Duodenal mucosa (tissue), 2 donors: ENCODE measurements around the gene SERF2.
"Not testable (repeated sequence)": the region's sequence is repeated elsewhere in the genome, so short reads cannot be mapped to it uniquely, and the experiment has no call there.

ENCODE experiments used
- H3K27ac ChIP-seq: one replicate; pipeline ENCODE4 v1.7.0; 2013; ENCODE audit warnings: low read depth, low read length
- H3K27me3 ChIP-seq, 2 donors: one replicate each; pipeline ENCODE4 v1.7.0; 2013; ENCODE audit warnings: low read length in 2 of 2, control low read depth in 1 of 2; ENCODE audit not compliant: insufficient read depth in 2 of 2, control insufficient read depth in 1 of 2
- H3K36me3 ChIP-seq, 2 donors: one replicate each; pipeline ENCODE4 v1.7.0; 2013; ENCODE audit warnings: low read length in 2 of 2, control low read depth in 1 of 2; ENCODE audit not compliant: insufficient read depth in 2 of 2, control insufficient read depth in 1 of 2
- H3K4me1 ChIP-seq, 2 donors: one replicate each; pipeline ENCODE4 v1.7.0; 2013; ENCODE audit warnings: low read length in 2 of 2, control low read depth in 1 of 2; ENCODE audit not compliant: insufficient read depth in 2 of 2, control insufficient read depth in 1 of 2
- H3K4me3 ChIP-seq, 2 donors: one replicate each; pipeline ENCODE4 v1.7.0; 2013; ENCODE audit warnings: low read length in 2 of 2, low read depth in 1 of 2
- H3K9ac ChIP-seq, 2 donors: one replicate each; pipeline ENCODE4 v1.7.0; 2013; ENCODE audit warnings: low read length in 2 of 2, low read depth in 1 of 2
- H3K9me3 ChIP-seq, 2 donors: one replicate each; pipeline ENCODE4 v1.7.0; 2013; ENCODE audit warnings: low read length in 2 of 2, control low read depth in 1 of 2; ENCODE audit not compliant: control insufficient read depth in 1 of 2

SERF2 gene

DNA sequence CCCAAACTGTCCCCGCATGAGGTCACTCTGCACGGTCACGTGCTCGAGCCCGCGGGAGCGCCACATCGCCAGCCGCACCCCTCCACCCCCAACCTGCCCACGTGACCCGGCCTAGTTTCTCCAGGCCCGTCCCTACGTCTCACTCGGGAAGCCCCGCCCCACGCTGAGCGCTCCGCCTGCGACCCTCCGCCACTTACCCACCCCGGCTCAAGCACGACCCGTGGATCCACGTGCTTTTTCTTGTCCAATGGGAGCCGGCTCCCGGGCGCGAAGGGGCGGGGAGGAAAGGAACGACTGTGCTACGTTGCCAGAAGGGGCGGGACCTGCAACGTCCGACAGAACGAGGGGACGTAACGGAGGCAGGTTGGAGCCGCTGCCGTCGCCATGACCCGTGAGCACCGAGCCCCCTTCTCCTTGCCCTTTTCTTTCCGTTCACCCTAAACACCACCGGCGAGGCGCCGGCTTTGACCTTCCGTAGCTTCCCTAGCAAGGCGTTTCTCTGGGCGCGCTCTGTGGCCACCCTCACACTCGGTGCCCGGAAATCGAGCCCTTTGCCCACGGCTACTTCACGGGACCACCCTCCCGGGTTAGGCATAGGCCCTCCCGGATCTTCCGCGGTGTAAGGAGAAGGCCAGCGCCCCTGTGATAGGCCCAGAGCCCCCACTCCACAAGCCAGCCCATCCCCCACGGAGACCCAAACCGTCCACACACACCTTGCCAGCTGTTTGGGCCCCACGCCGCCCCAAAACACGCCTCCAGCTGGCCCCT, at the start of gene SERF2:
SERF2 (plus strand) TSS at position 328 of the 768 bp plus-strand sequence; CDS start at position 385, 57 bp downstream.
- Histone ChIP-seq H3K9ac (peak within 1 kb of the TSS; percentile 100), H3K27ac (peak within 1 kb of the TSS; percentile 99), H3K36me3 (peaks cover 24 to 32% of the 10 kb centered on the region in 2 donors), H3K9me3 (no peaks in the 10 kb centered on the region), H3K4me3 (peak within 1 kb of the TSS; percentile 99), H3K4me1 (peaks cover 26% of the 10 kb centered on the region in 2 donors), H3K27me3 (no peaks in the 10 kb centered on the region)

DNA sequence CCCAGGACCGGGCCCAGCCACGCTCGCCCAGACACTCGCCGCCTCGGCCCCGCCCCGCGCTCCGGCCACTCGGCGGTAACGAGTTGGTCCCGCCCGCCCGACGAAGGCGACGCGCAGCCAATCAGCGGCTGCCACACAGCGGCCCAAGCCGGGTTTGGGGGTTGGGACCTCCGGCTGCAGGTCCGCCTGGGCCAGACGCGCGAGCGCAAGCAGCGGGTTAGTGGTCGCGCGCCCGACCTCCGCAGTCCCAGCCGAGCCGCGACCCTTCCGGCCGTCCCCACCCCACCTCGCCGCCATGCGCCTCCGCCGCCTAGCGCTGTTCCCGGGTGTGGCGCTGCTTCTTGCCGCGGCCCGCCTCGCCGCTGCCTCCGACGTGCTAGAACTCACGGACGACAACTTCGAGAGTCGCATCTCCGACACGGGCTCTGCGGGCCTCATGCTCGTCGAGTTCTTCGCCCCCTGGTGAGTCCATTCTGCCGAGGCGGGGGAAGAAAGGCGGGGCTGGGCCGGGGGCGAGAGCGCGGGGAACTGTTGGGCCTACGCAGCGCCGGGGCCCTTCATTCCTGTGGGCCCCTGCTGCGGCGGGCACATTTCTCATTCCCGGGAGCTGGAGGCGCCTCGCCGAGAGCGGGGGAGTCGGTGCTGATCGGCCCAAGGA, 45.7 kb upstream of the SERF2 start, which contains the start of gene PDIA3:
PDIA3 (plus strand) TSS at position 194 of the 658 bp plus-strand sequence; CDS start at position 296, 102 bp downstream.
- H3K36me3 ChIP-seq, H3K27me3 ChIP-seq, H3K9me3 ChIP-seq: not testable (repeated sequence)
- Histone ChIP-seq H3K9ac (peak within 1 kb of the TSS; percentile 77 to 79), H3K27ac (peak within 1 kb of the TSS; percentile 93), H3K4me1 (peaks cover 0 to 21% of the 10 kb centered on the region in 2 donors), H3K4me3 (peak within 1 kb of the TSS; percentile 80 to 85)

DNA sequence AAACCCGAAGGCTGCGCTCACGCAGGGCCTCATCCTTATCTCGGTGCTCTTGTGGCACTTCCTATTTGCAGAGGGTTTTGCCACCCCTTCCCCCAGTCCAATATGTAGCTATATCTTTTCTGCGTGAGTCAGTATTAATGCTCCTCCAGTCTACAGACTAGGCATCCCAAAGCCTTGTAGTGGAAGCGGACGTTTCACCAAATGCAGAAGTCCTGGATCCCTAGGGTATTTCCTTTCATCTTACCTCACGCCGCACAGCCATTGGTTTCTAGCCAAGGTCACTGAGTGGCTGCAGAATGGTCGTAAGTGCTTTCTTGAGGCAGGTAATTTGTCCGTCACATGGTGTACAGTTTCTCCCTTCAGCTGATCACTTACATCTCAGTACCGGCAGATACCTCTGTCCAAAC, 45.2 kb upstream of the SERF2 start:
- H3K9me3 ChIP-seq, H3K36me3 ChIP-seq, H3K27me3 ChIP-seq: not testable (repeated sequence)
- Histone ChIP-seq H3K9ac (peak overlapping the region; percentile 77 to 79), H3K4me1 (peaks cover 0 to 25% of the 10 kb centered on the region in 2 donors), H3K27ac (peak overlapping the region; percentile 93), H3K4me3 (peak overlapping the region; percentile 80 to 85)

- Histone ChIP-seq H3K27me3 (no peaks in the 10 kb centered on the region), H3K36me3 (peaks cover 0 to 13% of the 10 kb centered on the region in 2 donors), H3K9ac (peak overlapping the region in 1 of 2 donors; percentile 25), H3K4me3 (no peak overlapping the region), H3K4me1 (peaks cover 0 to 31% of the 10 kb centered on the region in 2 donors), H3K9me3 (no peaks in the 10 kb centered on the region), H3K27ac (no peak overlapping the region)
Measured at GRCh38 chr15:43748376-43748775, 43.7 kb upstream of the SERF2 start.

- Histone ChIP-seq H3K36me3 (peaks cover 0 to 24% of the 10 kb centered on the region in 2 donors), H3K4me1 (peaks cover 0 to 31% of the 10 kb centered on the region in 2 donors), H3K27me3 (no peaks in the 10 kb centered on the region), H3K27ac (no peak overlapping the region), H3K4me3 (peak overlapping the region; percentile 56 to 59), H3K9ac (peak overlapping the region in 1 of 2 donors; percentile 17), H3K9me3 (no peaks in the 10 kb centered on the region)
Measured at GRCh38 chr15:43749690-43750345, 42.3 kb upstream of the SERF2 start.

- H3K27me3 ChIP-seq: no peaks in the 10 kb centered on the region
- H3K27ac ChIP-seq: no peak overlapping the region
- H3K9me3 ChIP-seq: no peaks in the 10 kb centered on the region
- H3K4me3 ChIP-seq: no peak overlapping the region
- H3K9ac ChIP-seq: no peak overlapping the region
- H3K36me3 ChIP-seq: peaks cover 10 to 45% of the 10 kb centered on the region in 2 donors
- H3K4me1 ChIP-seq: peaks cover 0 to 31% of the 10 kb centered on the region in 2 donors
Measured at GRCh38 chr15:43751885-43752284, 40.2 kb upstream of the SERF2 start.

DNA sequence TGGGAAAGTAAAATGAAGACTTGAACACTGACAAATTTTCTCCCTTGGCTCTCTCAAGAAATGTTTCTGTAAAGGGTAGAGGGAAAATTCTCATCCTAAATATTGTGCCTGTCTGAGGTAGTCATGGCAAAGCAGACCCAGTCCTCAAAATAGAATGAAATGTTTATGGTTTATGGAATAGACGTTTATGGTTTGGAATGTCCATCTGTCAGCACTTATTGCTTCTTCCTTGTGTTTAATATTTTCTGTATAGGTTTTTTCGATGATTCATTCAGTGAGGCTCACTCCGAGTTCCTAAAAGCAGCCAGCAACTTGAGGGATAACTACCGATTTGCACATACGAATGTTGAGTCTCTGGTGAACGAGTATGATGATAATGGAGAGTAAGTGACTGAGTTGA, 29.3 kb upstream of the SERF2 start:
- Histone ChIP-seq H3K36me3 (peaks cover 37 to 89% of the 10 kb centered on the region in 2 donors), H3K4me3 (no peak overlapping the region), H3K4me1 (no peaks in the 10 kb centered on the region), H3K9me3 (no peaks in the 10 kb centered on the region), H3K9ac (no peak overlapping the region), H3K27ac (no peak overlapping the region), H3K27me3 (no peaks in the 10 kb centered on the region)

DNA sequence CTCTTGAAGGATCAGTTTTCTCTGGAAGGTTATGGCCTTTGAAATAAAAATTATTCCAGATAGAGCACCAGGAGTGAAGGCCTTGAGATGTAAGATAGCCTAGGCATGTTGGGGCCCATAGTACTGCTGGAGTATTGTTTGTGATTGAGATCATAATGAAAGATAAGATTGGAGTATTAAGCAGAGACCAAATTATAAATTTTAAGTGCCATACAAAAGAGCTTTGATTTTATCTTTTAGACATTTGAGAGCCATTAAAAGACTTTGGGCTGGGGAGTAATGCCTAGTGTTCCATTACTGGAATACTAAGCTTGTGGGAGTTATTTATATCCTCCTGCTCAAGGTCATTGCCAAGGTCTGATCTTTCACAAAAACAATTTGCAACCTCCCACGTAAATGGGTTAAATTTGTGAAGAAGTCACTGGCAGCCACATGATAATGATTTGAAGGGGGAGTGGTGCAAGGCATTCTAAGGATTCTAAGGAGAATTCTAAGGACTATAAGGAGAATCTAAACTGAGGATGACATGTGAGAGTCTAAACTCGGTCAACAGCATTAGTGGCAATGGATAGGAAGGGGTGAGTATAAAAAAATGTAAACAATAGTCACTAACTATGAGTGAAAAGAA, 28.2 kb upstream of the SERF2 start:
- Histone ChIP-seq H3K4me1 (no peaks in the 10 kb centered on the region), H3K9ac (no peak overlapping the region), H3K4me3 (no peak overlapping the region), H3K27ac (no peak overlapping the region), H3K36me3 (peaks cover 44 to 90% of the 10 kb centered on the region in 2 donors), H3K9me3 (no peaks in the 10 kb centered on the region), H3K27me3 (no peaks in the 10 kb centered on the region)

DNA sequence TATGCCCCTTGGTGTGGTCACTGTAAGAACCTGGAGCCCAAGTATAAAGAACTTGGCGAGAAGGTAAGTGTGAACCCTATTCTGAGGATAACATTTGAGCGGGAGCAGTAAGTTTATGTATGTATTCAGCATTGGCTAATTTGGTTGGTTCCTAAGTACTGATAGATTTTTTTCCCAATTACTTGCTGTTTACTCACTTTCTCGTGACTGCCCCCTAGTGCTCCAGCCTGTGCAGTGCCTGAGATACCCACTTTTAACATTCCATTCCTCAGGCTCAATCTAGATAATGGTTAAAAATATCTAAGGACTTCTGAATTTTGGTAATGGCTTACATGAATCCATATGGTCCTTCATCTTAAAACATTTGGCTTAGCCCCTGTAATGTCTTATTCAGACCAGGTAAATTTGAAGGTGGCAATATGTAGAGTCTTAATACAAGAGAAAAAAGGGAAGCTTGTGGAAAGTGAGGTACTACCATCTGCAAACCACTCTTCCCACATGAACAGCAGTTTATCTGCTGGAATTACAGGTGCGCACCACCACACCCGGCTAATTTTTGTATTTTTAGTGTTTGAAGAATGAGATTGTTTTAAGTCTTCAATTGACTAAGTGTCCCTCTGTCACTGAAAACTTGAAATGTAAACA, 22.4 kb upstream of the SERF2 start:
- Histone ChIP-seq H3K4me3 (no peak overlapping the region), H3K4me1 (peaks cover 8 to 9% of the 10 kb centered on the region in 2 donors), H3K27ac (no peak overlapping the region), H3K27me3 (no peaks in the 10 kb centered on the region), H3K9me3 (no peaks in the 10 kb centered on the region), H3K9ac (no peak overlapping the region), H3K36me3 (peaks cover 49 to 94% of the 10 kb centered on the region in 2 donors)
